AG04449 (cell line): ENCODE measurements around the gene PCDHB15.

Experiments
- CTCF ChIA-PET: fragments of 350-600 bp; formaldehyde crosslinking; extraction: SDS; loops from one replicate; lab custom pipeline; 2021; ENCODE audit warnings: antibody characterized with exemption; lab: Yijun Ruan, JAX
- POLR2A ChIA-PET: fragments of 400-600, 350-600 bp; formaldehyde crosslinking; extraction: SDS; loops from one replicate; lab custom pipeline; 2020; ENCODE audit warnings: antibody characterized with exemption, inconsistent platforms; lab: Yijun Ruan, JAX
- DNase-seq: peaks from one replicate; pipeline ENCODE4 v3.0.0-alpha.2; 2010; ENCODE audit warnings: low read depth, low spot score
- H3K4me3 ChIP-seq: 2 replicates; pipeline ENCODE4 v1.5.1; 2011; ENCODE audit warnings: low read depth, mild to moderate bottlenecking, control low read depth, low read length
- CTCF ChIP-seq: IDR thresholded peaks from one replicate; pipeline ENCODE4 v1.5.1; 2011; ENCODE audit warnings: mild to moderate bottlenecking, moderate library complexity, low read length, control low read depth, inconsistent platforms; ENCODE audit not compliant: insufficient read depth; ENCODE audit errors: missing control alignments

Gene PCDHB15

DNA sequence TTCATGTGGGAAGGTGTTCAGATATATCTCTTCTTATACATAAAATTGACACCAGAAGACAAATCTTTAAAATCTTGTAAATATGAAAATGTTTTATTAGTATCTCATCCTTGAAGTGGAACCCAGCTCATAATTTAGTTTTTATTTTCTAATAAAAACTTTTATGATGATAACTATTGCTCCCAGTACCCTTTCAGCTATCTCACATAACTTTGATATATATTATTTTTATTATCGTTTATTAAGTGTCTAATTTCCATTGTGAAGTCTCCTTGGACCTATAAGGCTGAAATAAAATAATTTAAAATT lies 16.0 kb downstream of the PCDHB15 start:
- ChIA-PET CTCF (interaction anchor here (1.5 kb wide), 1 partner anchor 297 kb away, joined by 3 read pairs; no protein-coding TSS in a partner anchor), POLR2A (no interaction called here)
- no peak for TF ChIP-seq CTCF
- no peak overlapping the region for H3K4me3 ChIP-seq
- DNase-seq: no peak

DNA sequence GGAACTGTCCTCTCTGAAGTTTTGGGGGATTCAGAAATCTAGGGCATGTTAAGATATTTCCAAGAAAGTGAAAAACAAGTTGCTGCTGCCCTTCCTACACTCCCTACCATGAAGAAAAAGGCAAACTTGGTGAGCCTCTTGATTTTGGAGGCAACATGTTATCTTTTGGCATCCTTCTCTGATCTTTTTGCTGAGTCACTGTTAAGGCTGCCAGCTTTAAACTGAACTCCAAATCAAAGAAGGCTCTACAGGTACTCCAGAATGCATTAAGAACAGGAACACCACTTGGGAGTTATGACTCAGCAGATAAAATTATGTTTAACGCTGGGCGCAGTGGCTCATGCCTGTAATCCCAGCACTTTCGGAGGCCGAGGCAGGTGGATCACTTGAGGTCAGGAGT lies 24.0 kb downstream of the PCDHB15 start:
- no peak for TF ChIP-seq CTCF
- DNase-seq: no peak
- ChIA-PET POLR2A (no interaction called here), CTCF (no interaction called here)
- H3K4me3 ChIP-seq: no peak overlapping the region

DNA sequence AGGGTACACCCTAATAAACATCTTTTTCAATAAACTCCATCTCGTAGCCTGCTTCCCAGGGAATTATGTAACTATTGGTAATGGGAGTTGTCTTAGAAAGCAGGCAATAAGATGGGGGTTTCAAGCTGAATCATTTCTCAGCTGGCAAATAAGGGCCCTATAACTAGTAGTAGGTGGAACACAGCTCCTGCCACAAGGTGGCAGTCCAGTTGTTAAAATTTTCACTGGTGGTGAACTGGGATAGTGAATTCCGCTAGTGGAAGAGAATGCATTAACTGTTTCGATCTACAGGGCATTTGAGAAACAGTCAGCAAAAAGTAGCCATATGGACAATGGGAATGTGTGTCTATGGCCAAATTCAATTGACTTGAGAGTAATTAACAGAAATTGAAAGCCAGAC lies 27.7 kb downstream of the PCDHB15 start:
- ChIA-PET CTCF (interaction anchor here (0.6 kb wide), 1 partner anchor 47 kb away, joined by 4 read pairs; no protein-coding TSS in a partner anchor), POLR2A (no interaction called here)
- TF ChIP-seq CTCF: no peak
- H3K4me3 ChIP-seq: no peak overlapping the region
- no peak for DNase-seq

GRCh38 chr5:141298376-141298775 lies 53.2 kb downstream of the PCDHB15 start:
- TF ChIP-seq CTCF: no peak
- DNase-seq: no peak
- ChIA-PET POLR2A (no interaction called here), CTCF (no interaction called here)
- H3K4me3 ChIP-seq: no peak overlapping the region
